ENCODE results near the gene STBD1.
"Not testable (repeated sequence)": the region's sequence is repeated elsewhere in the genome, so short reads cannot be mapped to it uniquely, and the experiment has no call there.

The STBD1 gene

DNA sequence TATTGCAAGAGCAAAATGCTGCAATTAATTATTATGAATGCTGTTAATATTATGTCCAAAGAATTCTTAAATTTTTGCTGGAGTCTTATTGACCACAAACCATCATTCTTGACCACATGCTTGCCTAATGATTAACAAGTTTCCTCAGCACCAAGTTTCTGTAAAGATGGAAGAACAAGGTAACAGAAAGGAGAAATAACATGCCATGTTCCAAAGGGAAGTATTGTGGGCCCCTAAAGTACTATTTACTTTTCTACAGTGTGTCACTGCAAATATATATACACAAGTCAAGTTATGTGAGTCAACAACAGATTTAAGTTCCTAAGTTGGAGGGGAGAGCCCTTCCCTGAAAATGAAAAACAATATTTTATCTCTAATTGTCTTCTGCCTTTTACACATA is 34.5 kb upstream of the STBD1 start:
- H3K27me3 ChIP-seq = no peaks in the 10 kb centered on the region
- H4K20me1 ChIP-seq = no peaks in the 10 kb centered on the region
- no peak overlapping the region for H3K9ac ChIP-seq
- H3K4me2 ChIP-seq = no peak overlapping the region
- H3K9me3 ChIP-seq = no peaks in the 10 kb centered on the region
- no peaks in the 10 kb centered on the region for H3K36me3 ChIP-seq
- no peak overlapping the region for H3K27ac ChIP-seq
- no peak for TF ChIP-seq Cebpa-rat (IDR thresholded peaks at IDR 0.05)
- H3K4me3 ChIP-seq = no peak overlapping the region
- no peaks in the 10 kb centered on the region for H3K4me1 ChIP-seq

DNA sequence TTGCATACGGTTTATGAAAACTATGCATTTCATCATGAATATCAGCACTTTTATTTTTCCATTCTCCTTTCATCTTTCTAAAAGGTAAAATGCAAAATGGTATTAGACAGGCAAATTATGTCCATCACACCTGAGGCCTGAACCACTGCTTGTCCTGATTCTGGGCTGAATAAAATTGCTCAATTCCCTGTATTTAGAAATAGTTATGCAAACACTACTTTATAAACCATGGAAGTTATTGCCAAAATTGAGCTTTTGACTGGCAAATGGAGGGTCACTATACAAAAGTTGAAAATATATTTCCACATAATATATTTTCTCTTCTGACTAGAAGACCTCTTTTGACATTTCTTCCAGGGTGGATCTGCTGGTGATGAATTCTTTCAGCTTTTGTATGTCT is 34.0 kb upstream of the STBD1 start:
- no peak overlapping the region for H3K9ac ChIP-seq
- H3K4me1 ChIP-seq = no peaks in the 10 kb centered on the region
- no peak for TF ChIP-seq Cebpa-rat (IDR thresholded peaks at IDR 0.05)
- H4K20me1 ChIP-seq = no peaks in the 10 kb centered on the region
- no peak overlapping the region for H3K4me3 ChIP-seq
- H3K4me2 ChIP-seq = no peak overlapping the region
- no peaks in the 10 kb centered on the region for H3K36me3 ChIP-seq
- no peak overlapping the region for H3K27ac ChIP-seq
- no peaks in the 10 kb centered on the region for H3K27me3 ChIP-seq
- H3K9me3 ChIP-seq = no peaks in the 10 kb centered on the region

DNA sequence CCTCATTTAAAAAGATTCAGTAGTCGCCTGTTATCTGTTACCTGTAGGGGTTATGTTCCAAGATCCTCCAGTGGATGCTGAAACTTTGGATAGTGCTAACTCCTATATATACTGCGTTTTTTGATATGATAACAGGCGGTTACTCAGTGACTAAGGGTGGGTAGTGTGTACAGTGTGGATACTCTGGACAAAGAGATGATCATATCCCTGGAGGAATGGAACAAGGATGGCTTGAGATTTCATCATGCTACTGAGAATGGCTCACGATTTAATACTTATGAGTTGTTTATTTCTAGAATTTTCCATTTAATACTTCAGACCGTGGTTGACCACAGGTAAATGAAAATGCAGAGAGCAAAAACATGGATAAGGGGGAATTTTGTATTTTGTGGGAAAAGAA is 33.5 kb upstream of the STBD1 start:
- Histone ChIP-seq H4K20me1 (no peaks in the 10 kb centered on the region), H3K27me3 (no peaks in the 10 kb centered on the region), H3K36me3 (no peaks in the 10 kb centered on the region), H3K9ac (no peak overlapping the region), H3K4me3 (no peak overlapping the region), H3K27ac (no peak overlapping the region), H3K4me2 (no peak overlapping the region), H3K4me1 (no peaks in the 10 kb centered on the region), H3K9me3 (no peaks in the 10 kb centered on the region)
- no peak for TF ChIP-seq Cebpa-rat (IDR thresholded peaks at IDR 0.05)

DNA sequence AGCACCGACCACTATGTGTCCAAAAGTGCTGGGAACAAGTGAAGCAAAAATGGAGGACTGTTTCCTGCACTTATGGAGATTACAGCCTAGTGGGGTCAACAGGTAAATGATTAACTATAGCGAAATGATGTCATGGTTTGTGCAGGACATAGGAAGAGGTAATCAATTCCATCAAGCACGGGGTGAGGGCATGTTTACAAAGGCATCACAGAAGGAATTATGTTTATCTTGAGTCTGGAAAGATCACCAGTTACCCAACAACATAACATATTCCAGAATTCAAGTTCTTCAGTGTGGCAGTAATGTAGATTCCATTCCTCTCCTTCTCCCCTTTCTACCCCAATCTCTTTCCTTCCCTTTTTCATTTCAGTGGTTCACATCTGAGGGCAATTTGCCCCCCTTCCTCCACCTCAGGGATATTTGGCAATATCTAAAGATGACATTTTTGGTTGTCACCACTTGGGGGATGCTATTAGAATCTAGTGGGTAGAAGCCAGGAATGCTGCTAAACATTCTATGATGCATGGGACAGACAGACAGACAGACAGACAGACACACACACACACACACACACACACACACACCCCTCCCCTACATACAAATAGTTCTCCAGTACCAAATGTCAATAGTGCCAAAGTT is 30.9 kb upstream of the STBD1 start:
- H3K4me3 ChIP-seq = no peak overlapping the region
- no peaks in the 10 kb centered on the region for H4K20me1 ChIP-seq
- H3K4me2 ChIP-seq = no peak overlapping the region
- no peaks in the 10 kb centered on the region for H3K36me3 ChIP-seq
- H3K27ac ChIP-seq = no peak overlapping the region
- H3K9ac ChIP-seq = no peak overlapping the region
- TF ChIP-seq Cebpa-rat (IDR thresholded peaks at IDR 0.05) = no peak
- no peaks in the 10 kb centered on the region for H3K4me1 ChIP-seq
- H3K9me3 ChIP-seq = no peaks in the 10 kb centered on the region
- no peaks in the 10 kb centered on the region for H3K27me3 ChIP-seq

DNA sequence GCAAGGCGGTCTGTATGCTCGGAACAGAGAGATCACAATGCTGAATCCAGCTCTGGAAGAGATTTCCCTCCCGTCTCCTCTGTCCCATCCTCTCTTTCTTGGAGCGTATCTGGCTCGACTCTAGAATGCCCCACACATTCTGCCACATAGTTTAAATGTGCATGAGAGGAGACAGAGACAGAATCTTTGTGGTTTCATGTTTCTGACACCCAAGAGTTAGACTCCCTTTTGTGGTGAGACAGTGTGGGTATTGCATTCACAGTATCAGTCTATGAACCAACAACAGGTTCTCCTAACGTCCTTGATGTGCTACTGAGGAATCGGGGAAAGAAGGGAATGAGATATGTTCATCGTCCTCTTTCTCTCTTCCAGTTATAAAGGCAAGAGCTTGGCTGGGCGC is 29.7 kb upstream of the STBD1 start:
- Histone ChIP-seq H3K4me3 (no peak overlapping the region), H3K27ac (no peak overlapping the region), H3K4me1 (no peaks in the 10 kb centered on the region), H3K9me3 (no peaks in the 10 kb centered on the region), H3K27me3 (no peaks in the 10 kb centered on the region), H3K9ac (no peak overlapping the region), H3K4me2 (no peak overlapping the region), H3K36me3 (no peaks in the 10 kb centered on the region), H4K20me1 (no peaks in the 10 kb centered on the region)
- no peak for TF ChIP-seq Cebpa-rat (IDR thresholded peaks at IDR 0.05)

DNA sequence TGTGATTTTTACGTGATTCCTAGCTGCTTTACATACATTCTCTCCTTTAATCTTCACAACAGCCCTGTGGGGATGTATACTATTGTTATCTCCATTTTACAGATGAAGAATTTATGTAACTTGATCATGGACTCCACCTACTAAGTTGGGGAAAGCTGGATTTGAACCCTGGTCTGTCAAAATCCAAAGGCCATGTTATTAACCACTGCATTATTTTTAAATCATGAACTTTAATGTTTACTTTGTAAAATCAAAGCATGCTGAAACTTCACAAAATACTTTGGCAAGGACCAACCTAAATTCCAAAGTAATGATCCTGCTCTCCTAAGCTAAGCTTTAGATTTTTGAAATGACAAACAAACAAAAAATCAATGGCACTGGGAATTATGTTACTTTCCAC is 28.9 kb upstream of the STBD1 start:
- no peak overlapping the region for H3K27ac ChIP-seq
- H4K20me1 ChIP-seq = no peaks in the 10 kb centered on the region
- H3K4me2 ChIP-seq = no peak overlapping the region
- H3K4me3 ChIP-seq = no peak overlapping the region
- no peaks in the 10 kb centered on the region for H3K9me3 ChIP-seq
- H3K9ac ChIP-seq = no peak overlapping the region
- no peaks in the 10 kb centered on the region for H3K36me3 ChIP-seq
- H3K4me1 ChIP-seq = no peaks in the 10 kb centered on the region
- TF ChIP-seq Cebpa-rat (IDR thresholded peaks at IDR 0.05) = no peak
- H3K27me3 ChIP-seq = no peaks in the 10 kb centered on the region

DNA sequence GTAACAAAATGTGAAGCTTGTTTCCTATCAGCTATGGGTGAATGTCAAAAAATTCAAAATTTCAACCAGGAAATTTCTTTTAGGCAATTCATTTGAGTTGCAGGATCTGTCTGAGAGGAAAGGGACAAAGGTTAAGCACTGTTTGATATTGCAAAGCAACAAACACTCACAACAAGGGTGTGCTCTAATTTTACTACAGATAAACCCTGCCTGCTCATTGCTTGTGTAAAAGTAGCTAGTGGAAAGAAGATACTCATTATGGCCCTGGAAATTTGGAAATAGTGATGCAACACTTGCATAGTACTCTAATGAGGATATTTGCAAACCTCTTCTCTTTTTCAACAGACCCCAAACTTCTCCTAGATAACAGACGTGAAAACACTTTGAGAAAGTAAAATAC is 27.9 kb upstream of the STBD1 start:
- Histone ChIP-seq H3K36me3 (no peaks in the 10 kb centered on the region), H3K4me2 (no peak overlapping the region), H3K9me3 (no peaks in the 10 kb centered on the region), H3K4me1 (no peaks in the 10 kb centered on the region), H3K9ac (no peak overlapping the region), H3K27me3 (no peaks in the 10 kb centered on the region), H3K4me3 (no peak overlapping the region), H4K20me1 (no peaks in the 10 kb centered on the region), H3K27ac (no peak overlapping the region)
- no peak for TF ChIP-seq Cebpa-rat (IDR thresholded peaks at IDR 0.05)

DNA sequence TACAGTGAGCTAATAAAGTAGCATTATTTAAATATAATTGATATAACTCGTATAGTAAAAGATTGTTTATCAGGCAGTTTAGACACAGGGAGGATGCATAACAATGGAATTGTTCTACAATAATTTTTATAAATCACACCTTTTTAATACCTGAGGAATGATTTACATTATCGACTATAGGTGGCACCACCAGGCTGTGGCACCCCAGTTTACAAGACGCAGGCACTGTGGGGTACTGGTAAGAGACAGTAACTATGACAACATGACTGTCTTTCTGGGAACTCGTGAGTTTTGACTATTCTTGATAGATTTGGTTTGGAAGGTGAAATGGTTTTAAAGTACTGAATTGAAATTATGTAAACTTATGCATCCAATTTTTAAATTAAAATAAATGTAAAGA is 27.1 kb upstream of the STBD1 start:
- no peak for TF ChIP-seq Cebpa-rat (IDR thresholded peaks at IDR 0.05)
- H3K4me1 ChIP-seq = no peaks in the 10 kb centered on the region

DNA sequence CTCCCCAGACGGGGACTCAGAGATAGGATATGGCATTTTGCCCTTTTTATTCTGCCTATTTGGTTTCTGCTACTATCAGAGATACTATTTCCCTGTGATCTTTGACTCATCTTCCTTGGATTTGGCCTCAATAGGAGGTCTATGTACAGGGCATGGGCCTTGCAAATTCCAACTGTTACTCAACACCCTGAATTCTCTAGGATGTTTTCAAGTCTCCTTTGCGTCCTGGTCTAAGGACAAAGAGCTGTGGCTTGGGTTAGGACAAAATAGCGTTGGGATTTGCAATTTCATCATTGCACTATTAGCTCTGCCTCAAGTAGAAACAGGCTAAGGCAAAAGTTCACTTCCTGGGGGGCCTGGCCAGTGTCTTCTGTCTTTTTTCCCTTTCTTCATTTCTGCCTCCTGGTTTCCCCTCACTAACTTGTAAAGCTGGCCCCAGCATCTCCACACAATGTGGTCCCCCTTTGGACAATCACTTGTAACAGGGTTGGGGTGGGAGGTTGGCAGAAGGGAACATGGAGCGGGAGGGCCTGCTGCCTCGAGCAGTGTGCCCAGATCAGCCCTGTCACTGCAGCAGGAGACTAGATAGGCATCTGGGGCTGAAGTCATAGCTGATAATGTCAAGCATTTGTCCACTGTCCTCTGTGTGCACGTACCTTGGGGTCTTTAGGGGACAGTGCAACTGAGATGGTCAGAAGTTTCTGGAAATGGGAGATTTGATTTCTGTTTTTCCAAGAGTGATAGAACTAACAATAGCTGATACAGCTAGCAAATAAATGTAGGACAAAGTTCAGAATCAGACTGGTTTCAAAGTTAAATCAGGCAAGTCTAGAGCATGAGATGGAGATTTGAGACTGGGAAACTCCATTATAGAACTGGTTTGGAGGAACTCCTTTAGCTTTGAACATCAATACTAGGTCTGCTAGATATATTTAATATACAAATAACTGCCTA is 25.8 kb upstream of the STBD1 start:
- H3K4me3 ChIP-seq = no peak overlapping the region
- no peak overlapping the region for H3K27ac ChIP-seq
- peaks cover 3% of the 10 kb centered on the region; the same call in 1 of the 2 replicates for H3K9me3 ChIP-seq
- no peaks in the 10 kb centered on the region for H4K20me1 ChIP-seq
- H3K36me3 ChIP-seq = no peaks in the 10 kb centered on the region
- H3K27me3 ChIP-seq = no peaks in the 10 kb centered on the region
- no peak overlapping the region for H3K4me2 ChIP-seq
- no peak overlapping the region for H3K9ac ChIP-seq
- no peaks in the 10 kb centered on the region for H3K4me1 ChIP-seq
- no peak for TF ChIP-seq Cebpa-rat (IDR thresholded peaks at IDR 0.05)

More for the DNA sequence above, 27.1 kb upstream of the STBD1 start:
- H3K36me3 ChIP-seq = no peaks in the 10 kb centered on the region
- no peak overlapping the region for H3K9ac ChIP-seq
- H3K9me3 ChIP-seq = no peaks in the 10 kb centered on the region
- H4K20me1 ChIP-seq = no peaks in the 10 kb centered on the region
- H3K27me3 ChIP-seq = no peaks in the 10 kb centered on the region
- no peak overlapping the region for H3K4me3 ChIP-seq
- no peak overlapping the region for H3K27ac ChIP-seq
- H3K4me2 ChIP-seq = no peak overlapping the region

DNA sequence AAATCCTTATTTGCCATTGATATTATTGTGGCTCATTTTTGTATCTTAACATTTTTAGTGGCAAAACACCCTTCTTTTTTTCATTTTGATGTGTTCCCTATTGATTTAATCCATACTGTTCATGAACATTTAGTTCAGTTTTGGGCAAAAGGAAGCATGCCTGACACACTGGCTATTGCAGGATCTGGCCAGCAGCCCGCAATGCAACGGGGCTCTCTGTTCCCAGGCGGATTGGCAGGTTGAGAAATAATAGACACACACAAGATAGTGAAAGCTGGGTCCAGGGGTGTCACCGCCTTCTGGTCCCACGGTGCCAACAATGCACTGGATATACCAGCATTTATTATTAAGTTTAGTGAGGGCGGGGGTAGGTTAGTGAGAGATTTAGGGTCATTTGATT is 24.9 kb upstream of the STBD1 start:
- H3K9me3 ChIP-seq, H4K20me1 ChIP-seq, H3K27me3 ChIP-seq, H3K9ac ChIP-seq, H3K27ac ChIP-seq, H3K4me3 ChIP-seq, H3K4me1 ChIP-seq, H3K36me3 ChIP-seq, H3K4me2 ChIP-seq: not testable (repeated sequence)

Data from BLaER1 (cell line).